ENCODE measurements around the gene NKTR. TPM values are rescaled to one million over a fixed set of nuclear protein-coding genes. Genes with fewer than 3 reads are reported as not detected.

Gene NKTR
- polyA plus RNA-seq, 2 donors = 13.9 to 26.3 TPM

DNA sequence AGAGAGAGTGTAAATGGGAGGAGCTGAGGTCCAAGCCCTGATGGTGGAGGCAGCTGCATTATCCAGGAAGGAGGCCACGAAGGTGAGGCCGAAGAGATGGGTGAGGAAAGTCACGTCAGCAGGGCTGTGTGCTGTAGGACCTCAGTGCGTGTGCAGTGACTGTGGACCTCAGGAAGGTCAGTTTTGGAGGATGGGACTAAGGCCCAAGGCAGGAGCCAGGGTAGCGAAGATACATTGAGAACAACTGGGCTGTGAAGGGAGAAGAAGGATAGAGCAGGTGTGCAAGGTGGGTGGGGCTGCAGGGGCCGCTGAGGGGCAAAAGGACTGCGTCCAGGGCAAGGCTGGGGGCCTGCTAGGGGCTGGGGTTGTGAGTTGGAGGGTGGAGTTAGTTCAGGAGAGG is 89.7 kb downstream of the NKTR start:
- peaks cover 4 to 7% of the 10 kb centered on the region in 2 donors for H3K4me1 ChIP-seq (ENCODE audit: control insufficient read depth in 2 of 2, insufficient read depth in 2 of 2, low read length in 1 of 2)
- H3K36me3 ChIP-seq (ENCODE audit: control insufficient read depth in 2 of 2, insufficient read depth in 2 of 2, low read length in 1 of 2) = no peaks in the 10 kb centered on the region
- no peak overlapping the region for H3K4me3 ChIP-seq (ENCODE audit: low read depth in 1 of 2, low read length in 2 of 2)
- H3K27ac ChIP-seq (ENCODE audit: low read depth in 2 of 2, low read length in 1 of 2) = no peak overlapping the region
- H3K27me3 ChIP-seq (ENCODE audit: control insufficient read depth in 1 of 2, insufficient read depth in 2 of 2, low read length in 2 of 2) = no peaks in the 10 kb centered on the region
- peaks cover 0 to 3% of the 10 kb centered on the region in 2 donors for H3K9me3 ChIP-seq (ENCODE audit: control insufficient read depth in 2 of 2, insufficient read depth in 1 of 2, low read depth in 1 of 2, low read length in 1 of 2)
- WGBS, 2 donors = 75 to 79% methylated on average over 7 of the region's 7 CpGs

- no peaks in the 10 kb centered on the region for H3K36me3 ChIP-seq (ENCODE audit: control insufficient read depth in 2 of 2, insufficient read depth in 2 of 2, low read length in 1 of 2)
- no peaks in the 10 kb centered on the region for H3K27me3 ChIP-seq (ENCODE audit: control insufficient read depth in 1 of 2, insufficient read depth in 2 of 2, low read length in 2 of 2)
- H3K4me1 ChIP-seq (ENCODE audit: control insufficient read depth in 2 of 2, insufficient read depth in 2 of 2, low read length in 1 of 2) = peaks cover 0 to 1% of the 10 kb centered on the region in 2 donors
- 71 to 76% methylated on average over 10 of the region's 10 CpGs for WGBS, 2 donors
- no peak overlapping the region for H3K27ac ChIP-seq (ENCODE audit: low read depth in 2 of 2, low read length in 1 of 2)
- no peak overlapping the region for H3K4me3 ChIP-seq (ENCODE audit: low read depth in 1 of 2, low read length in 2 of 2)
- peaks cover 0 to 3% of the 10 kb centered on the region in 2 donors for H3K9me3 ChIP-seq (ENCODE audit: control insufficient read depth in 2 of 2, insufficient read depth in 1 of 2, low read depth in 1 of 2, low read length in 1 of 2)
Observed at GRCh38 chr3:42690766-42691680, 90.5 kb downstream of the NKTR start.

DNA sequence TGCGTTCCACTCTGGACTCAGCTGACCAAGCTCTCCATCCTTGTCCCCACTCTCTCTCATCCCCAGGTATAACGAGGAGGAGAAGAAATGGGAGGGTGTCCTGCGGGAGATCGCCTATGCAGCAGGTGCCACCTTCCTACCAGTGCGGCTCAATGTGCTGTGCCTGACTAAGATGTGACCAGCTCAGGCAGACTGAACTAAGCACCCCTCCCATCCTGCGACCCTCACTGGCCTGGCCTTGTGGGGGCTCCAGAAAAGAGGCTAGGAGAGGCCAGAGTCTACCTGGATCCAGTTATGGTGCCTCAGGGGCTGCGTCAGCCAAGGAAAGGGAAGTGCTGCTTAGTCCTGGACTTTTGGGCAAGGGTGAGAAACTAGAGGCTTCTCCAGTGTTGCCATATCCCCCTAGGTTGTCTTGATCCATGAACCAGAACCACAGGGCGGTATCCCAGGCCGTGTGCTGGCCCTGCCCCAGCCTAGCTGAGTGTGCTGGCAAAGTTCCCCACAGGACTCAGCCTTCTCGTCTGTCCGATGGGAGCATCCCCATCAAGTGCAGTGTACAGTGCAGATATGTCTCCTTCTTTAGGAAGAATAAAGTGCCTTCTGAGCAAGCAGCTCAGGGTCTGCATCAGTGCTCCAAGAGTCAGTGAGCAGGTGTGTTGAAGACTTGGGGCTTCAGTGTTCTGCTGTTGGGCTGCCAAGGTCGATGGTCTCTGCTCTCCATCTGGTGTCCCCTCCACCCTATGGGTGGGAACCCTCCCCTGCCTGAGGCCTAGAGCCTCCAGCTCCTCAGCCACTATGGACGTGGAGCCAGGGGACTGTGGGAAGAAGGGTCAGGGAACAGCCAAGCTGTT is 91.6 kb downstream of the NKTR start:
- no peaks in the 10 kb centered on the region for H3K9me3 ChIP-seq (ENCODE audit: control insufficient read depth in 2 of 2, insufficient read depth in 1 of 2, low read depth in 1 of 2, low read length in 1 of 2)
- H3K36me3 ChIP-seq (ENCODE audit: control insufficient read depth in 2 of 2, insufficient read depth in 2 of 2, low read length in 1 of 2) = no peaks in the 10 kb centered on the region
- H3K4me3 ChIP-seq (ENCODE audit: low read depth in 1 of 2, low read length in 2 of 2) = no peak overlapping the region
- H3K27ac ChIP-seq (ENCODE audit: low read depth in 2 of 2, low read length in 1 of 2) = no peak overlapping the region
- no peaks in the 10 kb centered on the region for H3K4me1 ChIP-seq (ENCODE audit: control insufficient read depth in 2 of 2, insufficient read depth in 2 of 2, low read length in 1 of 2)
- no peaks in the 10 kb centered on the region for H3K27me3 ChIP-seq (ENCODE audit: control insufficient read depth in 1 of 2, insufficient read depth in 2 of 2, low read length in 2 of 2)
- WGBS, 2 donors = 72 to 76% methylated on average over 13 of the region's 13 CpGs

DNA sequence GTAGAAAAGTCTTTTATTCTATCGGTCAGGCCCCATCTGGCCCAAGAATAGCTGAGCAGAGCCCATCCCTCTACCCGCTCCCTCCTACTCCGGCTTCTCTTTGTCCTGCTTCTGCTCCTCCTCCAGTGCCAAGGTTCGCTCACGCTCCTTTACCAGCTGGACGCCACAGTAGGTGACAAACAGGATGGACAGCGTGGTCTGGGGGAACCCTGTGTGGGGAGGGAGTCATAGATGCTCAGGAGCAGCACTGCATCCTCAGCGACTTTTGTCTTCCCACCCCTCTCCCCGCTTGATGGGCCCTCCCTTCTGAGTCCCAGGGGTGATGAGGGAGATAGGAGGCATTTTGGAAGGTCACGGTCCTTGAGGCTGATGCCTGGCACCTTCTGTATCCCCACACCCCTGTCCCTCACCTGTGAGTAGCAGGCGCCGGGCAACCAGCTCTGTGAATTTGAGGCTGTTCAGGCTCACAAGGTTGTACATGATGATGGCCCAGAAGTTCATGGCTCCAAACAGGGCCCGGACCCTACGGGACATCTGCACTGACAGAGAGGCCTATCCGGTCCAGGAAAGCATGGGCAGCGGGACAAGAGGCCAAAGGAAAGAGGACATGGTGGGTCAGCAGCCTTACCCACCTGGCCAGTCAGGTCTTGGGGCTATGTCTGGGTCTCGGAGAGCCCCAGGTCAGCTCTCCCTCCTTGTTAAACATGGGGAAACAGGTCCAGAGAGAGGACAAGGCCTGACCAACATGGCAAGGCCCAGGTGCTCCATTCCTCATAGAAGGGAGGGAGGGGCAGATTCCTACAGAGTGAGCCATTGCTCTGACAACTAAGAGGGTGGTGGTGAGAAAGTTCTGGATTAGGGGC is 92.4 kb downstream of the NKTR start:
- Histone ChIP-seq H3K27ac (ENCODE audit: low read depth in 2 of 2, low read length in 1 of 2) (no peak overlapping the region), H3K9me3 (ENCODE audit: control insufficient read depth in 2 of 2, insufficient read depth in 1 of 2, low read depth in 1 of 2, low read length in 1 of 2) (no peaks in the 10 kb centered on the region), H3K4me3 (ENCODE audit: low read depth in 1 of 2, low read length in 2 of 2) (no peak overlapping the region), H3K4me1 (ENCODE audit: control insufficient read depth in 2 of 2, insufficient read depth in 2 of 2, low read length in 1 of 2) (no peaks in the 10 kb centered on the region), H3K27me3 (ENCODE audit: control insufficient read depth in 1 of 2, insufficient read depth in 2 of 2, low read length in 2 of 2) (no peaks in the 10 kb centered on the region), H3K36me3 (ENCODE audit: control insufficient read depth in 2 of 2, insufficient read depth in 2 of 2, low read length in 1 of 2) (no peaks in the 10 kb centered on the region)
- 91% methylated on average over 17 of the region's 17 CpGs for WGBS, 2 donors

DNA sequence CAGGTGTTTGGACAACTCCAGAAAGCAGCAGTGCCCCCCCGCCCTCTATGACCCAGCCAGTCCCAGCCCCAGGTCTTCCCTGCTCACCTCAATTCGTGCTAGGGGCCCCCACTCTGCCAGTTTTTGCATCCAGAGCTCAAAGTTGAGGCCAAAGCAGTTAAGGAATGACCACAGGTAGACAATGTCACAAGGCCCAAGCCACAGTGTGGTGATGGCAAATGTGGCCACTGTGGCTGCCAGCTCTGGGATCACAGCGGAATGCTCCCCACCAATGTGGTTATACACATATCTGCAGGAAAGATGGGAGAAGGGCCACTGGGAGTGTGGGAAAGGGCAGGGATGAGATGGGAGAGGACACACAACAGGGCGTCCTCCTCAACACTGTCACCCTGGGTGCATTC is 93.0 kb downstream of the NKTR start:
- no peak overlapping the region for H3K27ac ChIP-seq (ENCODE audit: low read depth in 2 of 2, low read length in 1 of 2)
- no peaks in the 10 kb centered on the region for H3K36me3 ChIP-seq (ENCODE audit: control insufficient read depth in 2 of 2, insufficient read depth in 2 of 2, low read length in 1 of 2)
- no peak overlapping the region for H3K4me3 ChIP-seq (ENCODE audit: low read depth in 1 of 2, low read length in 2 of 2)
- no peaks in the 10 kb centered on the region for H3K4me1 ChIP-seq (ENCODE audit: control insufficient read depth in 2 of 2, insufficient read depth in 2 of 2, low read length in 1 of 2)
- H3K27me3 ChIP-seq (ENCODE audit: control insufficient read depth in 1 of 2, insufficient read depth in 2 of 2, low read length in 2 of 2) = no peaks in the 10 kb centered on the region
- 78 to 84% methylated on average over 4 of the region's 4 CpGs for WGBS, 2 donors
- H3K9me3 ChIP-seq (ENCODE audit: control insufficient read depth in 2 of 2, insufficient read depth in 1 of 2, low read depth in 1 of 2, low read length in 1 of 2) = no peaks in the 10 kb centered on the region

DNA sequence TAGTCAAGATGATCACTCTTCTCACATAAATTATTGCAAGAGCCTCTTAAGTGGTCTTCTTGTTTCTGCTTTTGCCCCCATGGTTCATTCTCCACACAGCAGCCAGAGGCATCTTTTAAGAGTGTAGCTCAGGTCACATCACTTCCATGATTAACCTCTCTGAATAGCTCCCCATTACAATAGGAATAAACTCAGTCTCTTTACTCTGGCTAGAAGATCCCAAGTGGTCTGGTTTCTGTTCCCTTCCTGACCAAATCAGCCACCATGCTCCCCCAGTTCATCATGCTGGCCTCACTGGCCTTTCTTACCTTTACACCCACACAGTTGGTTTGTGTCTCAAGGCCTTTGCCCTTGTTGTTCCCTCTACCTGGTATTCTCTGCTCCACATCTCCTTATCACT is 93.9 kb downstream of the NKTR start:
- no peak overlapping the region for H3K27ac ChIP-seq (ENCODE audit: low read depth in 2 of 2, low read length in 1 of 2)
- H3K9me3 ChIP-seq (ENCODE audit: control insufficient read depth in 2 of 2, insufficient read depth in 1 of 2, low read depth in 1 of 2, low read length in 1 of 2) = no peaks in the 10 kb centered on the region
- no peak overlapping the region for H3K4me3 ChIP-seq (ENCODE audit: low read depth in 1 of 2, low read length in 2 of 2)
- H3K27me3 ChIP-seq (ENCODE audit: control insufficient read depth in 1 of 2, insufficient read depth in 2 of 2, low read length in 2 of 2) = no peaks in the 10 kb centered on the region
- no peaks in the 10 kb centered on the region for H3K4me1 ChIP-seq (ENCODE audit: control insufficient read depth in 2 of 2, insufficient read depth in 2 of 2, low read length in 1 of 2)
- no peaks in the 10 kb centered on the region for H3K36me3 ChIP-seq (ENCODE audit: control insufficient read depth in 2 of 2, insufficient read depth in 2 of 2, low read length in 1 of 2)

- H3K9me3 ChIP-seq (ENCODE audit: control insufficient read depth in 2 of 2, insufficient read depth in 1 of 2, low read depth in 1 of 2, low read length in 1 of 2) = no peaks in the 10 kb centered on the region
- H3K27ac ChIP-seq (ENCODE audit: low read depth in 2 of 2, low read length in 1 of 2) = no peak overlapping the region
- no peak overlapping the region for H3K4me3 ChIP-seq (ENCODE audit: low read depth in 1 of 2, low read length in 2 of 2)
- WGBS, 2 donors = 74 to 82% methylated on average over 19 of the region's 19 CpGs
- no peaks in the 10 kb centered on the region for H3K27me3 ChIP-seq (ENCODE audit: control insufficient read depth in 1 of 2, insufficient read depth in 2 of 2, low read length in 2 of 2)
- H3K36me3 ChIP-seq (ENCODE audit: control insufficient read depth in 2 of 2, insufficient read depth in 2 of 2, low read length in 1 of 2) = no peaks in the 10 kb centered on the region
- H3K4me1 ChIP-seq (ENCODE audit: control insufficient read depth in 2 of 2, insufficient read depth in 2 of 2, low read length in 1 of 2) = no peaks in the 10 kb centered on the region
Observed at GRCh38 chr3:42696356-42697288, 96.1 kb downstream of the NKTR start.

DNA sequence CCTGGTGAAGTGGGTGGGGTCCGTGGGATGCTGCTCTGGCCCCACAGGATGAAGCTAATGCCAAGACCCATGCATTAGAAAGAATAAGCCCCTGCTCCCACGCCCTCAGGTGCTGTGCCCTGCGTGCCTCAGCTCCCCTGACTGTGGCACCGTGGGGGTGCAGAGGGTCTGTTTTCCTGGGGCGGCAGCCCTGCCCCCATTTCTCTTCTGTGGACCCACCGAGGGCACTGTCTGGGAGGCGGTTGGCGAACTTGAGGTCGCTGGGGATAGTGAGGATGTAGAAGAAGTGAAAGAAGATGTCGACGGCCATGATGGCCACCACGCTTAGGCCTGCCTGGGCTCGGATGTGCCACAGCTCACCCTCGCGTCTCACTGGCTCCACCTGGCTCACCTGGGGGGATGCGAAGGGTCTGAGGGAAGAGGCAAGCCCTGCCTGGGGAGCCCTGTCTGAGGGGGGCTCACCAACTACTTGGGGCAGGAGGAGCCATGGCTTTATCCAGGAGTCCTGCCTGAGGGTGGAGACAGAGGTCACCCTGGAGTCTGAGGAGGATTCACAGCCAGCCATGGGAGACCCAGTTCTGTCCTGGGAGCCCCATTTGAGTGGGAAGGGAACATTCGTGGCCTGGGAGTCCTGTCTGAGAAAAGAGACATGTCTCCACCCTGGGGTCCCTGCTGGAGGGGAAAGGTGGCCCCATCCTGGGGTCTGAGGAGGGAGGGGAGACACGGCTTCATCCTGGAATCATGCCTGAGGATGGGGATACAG is 97.0 kb downstream of the NKTR start:
- no peak overlapping the region for H3K4me3 ChIP-seq (ENCODE audit: low read depth in 1 of 2, low read length in 2 of 2)
- no peaks in the 10 kb centered on the region for H3K4me1 ChIP-seq (ENCODE audit: control insufficient read depth in 2 of 2, insufficient read depth in 2 of 2, low read length in 1 of 2)
- H3K27ac ChIP-seq (ENCODE audit: low read depth in 2 of 2, low read length in 1 of 2) = no peak overlapping the region
- no peaks in the 10 kb centered on the region for H3K9me3 ChIP-seq (ENCODE audit: control insufficient read depth in 2 of 2, insufficient read depth in 1 of 2, low read depth in 1 of 2, low read length in 1 of 2)
- no peaks in the 10 kb centered on the region for H3K27me3 ChIP-seq (ENCODE audit: control insufficient read depth in 1 of 2, insufficient read depth in 2 of 2, low read length in 2 of 2)
- 89 to 90% methylated on average over 18 of the region's 18 CpGs for WGBS, 2 donors
- no peaks in the 10 kb centered on the region for H3K36me3 ChIP-seq (ENCODE audit: control insufficient read depth in 2 of 2, insufficient read depth in 2 of 2, low read length in 1 of 2)
